Measurements from ENCODE around the gene ATP11A.

DNA sequence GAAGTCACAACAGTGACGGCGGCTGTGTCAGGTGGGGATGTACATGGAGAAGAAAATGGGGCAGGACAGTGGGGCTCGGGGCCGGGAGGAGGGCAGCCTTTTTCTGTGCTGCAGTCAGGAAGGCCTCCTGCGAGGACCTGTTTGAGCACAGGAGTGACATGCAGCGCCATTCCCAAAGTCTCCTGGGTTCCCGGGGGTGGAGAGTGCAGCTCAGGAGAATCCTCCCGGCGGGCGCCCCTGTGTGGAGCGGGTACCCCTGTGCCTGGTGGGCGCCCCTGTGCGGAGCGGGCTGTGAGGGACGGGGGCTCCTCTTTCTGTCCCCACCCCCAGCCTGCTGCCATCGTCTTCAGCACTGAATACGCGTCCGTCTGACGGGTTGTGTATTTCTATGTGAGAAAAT is 62.4 kb downstream of the ATP11A start:
- TF ChIP-seq YY1 (IDR thresholded peaks at IDR 0.05; ENCODE audit: insufficient read depth, insufficient read length), result no peak
- TF ChIP-seq ZNF274 (IDR thresholded peaks at IDR 0.05; ENCODE audit: low read depth, low read length), result no peak

All from NT2/D1 (cell line).